GM19455 (cell line): ENCODE results near the gene ACOX1.
"Not testable (repeated sequence)": the region's sequence is repeated elsewhere in the genome, so short reads cannot be mapped to it uniquely, and the experiment has no call there.

Experiments
- ATAC-seq: cut with Tn5 transposase; IDR thresholded peaks from one replicate; pipeline ENCODE4 v1.9.1; 2021; ENCODE audit not compliant: unreplicated experiment

ACOX1 gene

DNA sequence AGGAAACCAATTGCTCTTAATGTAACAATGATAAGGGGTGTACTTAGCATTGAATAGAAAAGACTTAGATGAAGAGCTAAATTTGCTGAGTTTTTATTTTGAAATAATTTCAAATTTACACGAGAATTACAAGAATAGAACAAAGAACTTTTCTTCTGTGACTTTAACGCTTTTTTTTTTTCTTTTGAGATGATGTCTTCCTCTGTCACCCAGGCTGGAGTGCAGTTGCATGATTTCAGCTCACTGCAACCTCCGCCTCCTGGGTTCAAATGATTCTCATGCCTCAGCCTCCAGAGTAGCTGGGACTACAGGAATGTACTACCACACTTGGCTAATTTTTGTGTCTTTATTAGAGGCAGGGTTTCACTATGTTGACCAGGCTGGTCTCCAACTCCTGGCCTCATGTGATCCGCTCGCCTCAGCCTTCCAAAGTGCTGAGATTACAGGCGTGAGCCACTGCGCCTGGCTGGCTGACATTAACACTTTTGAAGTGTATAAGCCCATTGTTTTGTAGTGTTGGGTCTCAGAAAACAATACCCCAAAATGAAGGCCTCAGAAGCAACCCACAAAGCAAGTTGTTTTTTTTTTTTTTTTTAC lies 2.2 kb upstream of the ACOX1 start:
- ATAC-seq = no peak

DNA sequence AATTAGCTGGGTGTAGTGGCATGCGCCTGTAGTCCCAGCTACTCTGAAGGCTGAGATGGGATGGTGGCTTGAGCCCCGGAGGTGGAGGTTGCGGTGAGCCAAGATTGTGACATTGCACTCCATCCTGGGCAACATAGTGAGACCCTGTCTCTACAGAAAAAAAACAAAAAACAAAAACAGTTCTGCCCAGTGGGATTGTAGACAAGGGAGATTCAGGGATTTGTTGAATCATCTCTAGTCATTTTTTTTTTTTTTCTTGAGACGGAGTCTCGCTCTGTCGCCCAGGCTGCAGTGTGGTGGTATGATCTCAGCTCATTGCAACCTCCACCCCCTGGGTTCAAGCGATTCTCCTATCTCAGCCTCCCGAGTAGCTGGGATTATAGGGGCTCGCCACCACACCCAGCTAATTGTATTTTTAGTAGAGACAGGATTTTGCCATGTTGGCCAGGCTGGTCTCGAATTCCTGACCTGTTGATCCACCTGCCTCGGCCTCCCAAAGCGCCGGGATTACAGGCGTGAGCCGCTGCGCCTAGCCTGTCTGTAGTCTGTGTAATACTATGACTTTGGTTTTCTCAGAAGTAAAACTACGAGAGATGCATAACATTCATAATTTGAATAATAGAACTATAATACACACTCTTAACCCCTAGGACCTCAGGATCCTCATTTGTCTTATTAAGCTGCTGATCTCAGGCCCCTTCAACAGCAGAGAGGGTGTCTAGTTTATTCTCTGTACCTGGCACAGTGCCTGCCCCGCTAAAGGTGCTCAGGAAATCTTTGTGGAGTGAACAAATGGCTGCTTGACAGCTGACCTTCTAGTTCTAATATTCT lies 1.4 kb upstream of the ACOX1 start:
- no peak for ATAC-seq

DNA sequence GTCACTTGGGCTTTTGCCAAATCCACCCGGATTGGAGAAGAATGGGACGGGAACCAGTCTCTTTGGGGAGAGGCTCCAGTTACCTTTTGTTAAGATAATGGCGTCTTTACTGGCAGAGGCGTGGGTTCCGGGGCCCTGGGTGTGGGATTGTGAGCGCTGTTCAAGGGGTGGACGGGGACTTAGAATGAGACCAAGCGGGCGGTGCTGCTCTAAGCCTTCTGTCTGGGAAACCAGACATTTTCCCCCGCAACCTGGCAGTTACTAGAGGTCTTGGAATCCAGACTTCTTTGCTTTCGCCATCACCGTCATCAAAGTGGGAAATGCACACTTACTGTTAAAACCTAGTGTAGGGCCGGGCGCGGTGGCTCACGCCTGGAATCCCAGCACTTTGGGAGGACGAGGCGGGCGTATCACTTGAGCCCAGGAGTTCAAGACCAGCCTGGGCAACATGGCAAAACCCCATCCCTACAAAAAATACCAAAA lies 780 bp upstream of the ACOX1 start:
- ATAC-seq = peak; percentile 16

DNA sequence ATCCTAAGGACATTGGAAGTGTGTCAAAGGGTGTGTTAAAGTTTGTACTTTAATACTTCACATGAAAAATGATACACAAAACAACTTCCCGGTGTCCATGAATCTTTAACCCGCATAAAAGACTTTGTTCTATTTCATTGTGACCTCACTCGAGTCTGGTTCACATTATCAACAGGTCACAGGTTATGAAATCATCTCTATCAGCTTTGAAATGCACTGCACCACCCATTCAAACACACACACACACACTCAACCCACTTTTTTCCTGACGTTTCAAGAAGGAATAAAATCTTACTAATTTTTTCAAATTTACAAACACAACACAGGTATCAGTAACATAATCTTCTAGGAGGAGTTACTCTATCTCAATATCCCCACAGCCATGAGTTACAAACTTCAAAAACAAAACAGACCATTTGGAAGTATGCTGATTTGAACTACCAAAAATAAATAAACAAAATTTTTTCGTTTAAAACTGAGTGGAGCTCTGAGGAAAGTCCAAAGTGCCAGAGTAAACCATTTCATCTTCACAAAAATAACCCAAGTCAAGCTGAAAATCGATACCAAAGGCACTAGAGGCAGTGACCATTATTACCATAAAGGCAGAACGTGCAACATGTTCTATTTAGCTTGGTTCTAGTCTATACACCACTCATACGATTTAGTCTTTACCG lies 2.7 kb downstream of the ACOX1 start:
- ATAC-seq = no peak

DNA sequence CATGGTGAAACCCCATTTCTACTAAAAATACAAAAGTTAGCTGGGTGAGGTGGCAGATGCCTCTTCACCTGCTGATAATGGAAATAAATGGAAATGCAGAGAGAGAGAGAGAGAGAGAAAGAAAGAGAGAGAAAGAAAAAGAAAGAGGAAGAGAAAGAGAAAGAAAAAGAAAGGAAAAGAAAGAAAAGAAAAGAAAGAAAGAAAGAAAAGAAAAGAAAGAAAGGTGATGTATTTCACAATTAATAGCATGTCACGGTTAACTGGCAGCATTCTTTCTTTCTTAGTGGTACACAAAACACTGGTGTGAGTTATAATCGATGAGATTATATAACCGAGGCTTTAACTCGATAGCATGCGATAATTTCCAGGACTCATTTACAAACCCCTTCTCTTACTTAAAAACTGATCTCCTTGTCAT lies 3.2 kb downstream of the ACOX1 start:
- ATAC-seq = no peak

DNA sequence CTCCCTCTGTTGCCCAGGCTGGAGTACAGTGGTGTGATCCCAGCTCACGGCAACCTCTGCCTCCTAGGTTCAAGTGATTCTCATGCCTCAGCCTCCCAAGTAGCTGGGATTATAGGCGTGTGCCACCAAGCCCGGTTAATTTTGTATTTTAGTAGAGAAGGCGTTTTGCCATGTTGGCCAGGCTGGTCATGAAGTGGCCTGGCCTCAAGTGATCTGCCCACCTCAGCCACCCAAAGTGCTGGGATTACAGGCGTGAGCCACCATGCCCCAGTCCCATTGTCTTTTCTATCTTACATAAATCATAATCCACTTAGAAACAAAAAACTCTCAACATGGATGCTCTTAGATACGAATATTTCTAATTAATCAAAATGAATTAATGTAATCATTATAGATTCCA lies 3.8 kb downstream of the ACOX1 start:
- ATAC-seq = not testable (repeated sequence)

DNA sequence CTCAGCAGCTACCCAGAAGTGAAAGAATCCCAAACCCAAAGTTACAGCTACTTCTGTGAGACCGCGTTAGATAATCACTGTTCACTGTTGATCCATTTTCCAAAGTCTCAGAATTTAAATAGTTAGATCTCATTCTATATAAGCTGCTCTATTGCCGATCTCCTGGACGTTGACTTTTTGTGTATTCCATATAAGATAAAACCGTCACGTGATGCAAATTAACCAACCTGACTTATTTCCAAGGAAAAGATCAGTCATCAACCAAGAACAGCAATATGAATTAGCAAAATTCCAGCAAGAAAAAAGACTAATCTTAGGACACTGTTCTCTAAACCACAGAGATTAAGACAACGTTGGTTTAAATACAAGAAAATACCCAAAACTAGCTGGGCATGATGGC lies 8.3 kb downstream of the ACOX1 start:
- no peak for ATAC-seq

DNA sequence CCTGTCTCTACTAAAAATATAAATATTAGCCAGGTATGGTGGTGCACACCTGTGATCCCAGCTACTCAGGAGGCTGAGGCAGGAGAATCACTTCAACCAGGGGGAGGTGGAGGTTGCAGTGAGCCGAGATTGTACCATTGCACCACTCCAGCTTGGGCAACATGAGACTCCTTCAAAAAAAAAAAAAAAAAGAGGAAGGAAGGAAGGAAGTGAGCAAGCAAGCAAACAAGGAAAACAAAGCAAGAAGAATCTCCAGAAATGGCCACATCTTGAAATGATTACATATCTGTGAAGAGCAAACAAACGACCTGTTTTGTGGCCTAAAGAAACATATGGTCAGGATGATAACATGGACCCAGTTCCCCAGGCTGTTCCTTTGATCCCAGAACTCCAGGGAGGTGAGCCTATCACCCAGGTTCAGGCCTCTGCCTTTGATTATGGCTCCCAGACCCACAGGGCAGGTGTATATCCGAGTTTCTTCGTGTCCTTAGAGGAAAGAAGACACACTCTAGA lies 8.9 kb downstream of the ACOX1 start:
- ATAC-seq = no peak

DNA sequence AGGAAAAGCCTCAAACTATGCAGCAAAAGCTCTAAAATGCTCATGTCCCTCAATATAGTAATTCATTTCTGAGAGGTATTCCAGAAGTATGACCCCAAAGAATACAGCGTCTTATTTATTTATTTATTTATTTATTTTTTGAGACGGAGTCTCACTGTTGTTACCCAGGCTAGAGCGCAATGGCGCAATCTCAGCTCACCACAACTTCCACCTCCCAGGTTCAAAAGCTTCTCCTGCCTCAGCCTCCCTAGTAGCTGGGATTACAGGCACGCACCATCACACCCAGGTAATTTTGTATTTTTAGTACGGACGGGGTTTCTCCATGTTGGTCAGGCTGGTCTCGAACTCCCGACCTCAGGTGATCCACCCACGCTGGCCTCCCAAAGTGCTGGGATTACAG lies 9.9 kb downstream of the ACOX1 start:
- ATAC-seq = not testable (repeated sequence)

DNA sequence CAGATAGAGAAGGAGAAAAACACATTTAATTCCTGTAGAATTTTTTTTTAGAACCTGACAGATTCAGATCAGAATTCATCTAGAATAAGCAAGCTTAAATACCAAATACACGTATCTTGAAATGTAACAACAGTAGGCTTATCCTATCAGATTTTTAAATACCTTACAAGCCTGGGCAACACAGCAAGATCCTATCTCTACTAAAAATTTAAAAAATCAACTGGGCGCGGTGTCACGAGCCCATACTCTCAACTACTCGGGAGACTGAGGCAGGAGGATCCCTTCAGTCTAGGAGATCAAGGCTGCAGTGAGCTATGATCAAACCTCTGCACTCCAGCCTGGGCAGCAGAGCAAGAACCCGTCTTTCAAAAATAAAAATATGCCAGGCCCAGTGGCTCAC lies 13.5 kb downstream of the ACOX1 start:
- no peak for ATAC-seq

DNA sequence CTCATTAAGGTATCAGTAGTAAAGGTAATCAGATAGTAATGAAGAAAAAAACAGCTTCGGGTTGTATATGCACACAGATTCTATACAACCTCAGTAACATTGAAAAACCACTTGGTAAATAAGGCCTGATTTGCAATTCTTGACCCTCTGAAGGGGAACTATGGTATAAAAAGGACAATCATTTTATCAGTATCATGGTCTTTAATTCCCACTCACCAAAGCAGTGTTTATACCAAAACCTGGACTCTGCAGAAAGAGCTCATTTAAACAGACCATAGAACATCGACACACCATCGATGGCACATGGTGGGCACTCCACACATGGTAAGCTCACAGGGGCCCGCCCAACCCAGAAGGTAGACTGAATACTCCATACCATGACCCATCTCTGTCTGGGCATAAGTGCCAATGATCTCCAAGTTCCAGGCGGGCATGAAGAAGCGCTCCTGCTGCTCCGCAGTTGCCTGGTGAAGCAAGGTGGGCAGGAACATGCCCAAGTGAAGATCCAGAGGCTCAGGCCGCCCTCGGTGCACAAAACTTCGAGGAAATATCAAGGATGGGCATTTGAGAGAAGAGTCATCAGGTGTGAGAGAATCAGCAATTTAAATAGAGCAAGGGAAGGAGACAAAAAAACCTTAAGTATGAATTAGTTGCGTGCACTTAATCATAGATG lies 19.0 kb downstream of the ACOX1 start:
- ATAC-seq = no peak

DNA sequence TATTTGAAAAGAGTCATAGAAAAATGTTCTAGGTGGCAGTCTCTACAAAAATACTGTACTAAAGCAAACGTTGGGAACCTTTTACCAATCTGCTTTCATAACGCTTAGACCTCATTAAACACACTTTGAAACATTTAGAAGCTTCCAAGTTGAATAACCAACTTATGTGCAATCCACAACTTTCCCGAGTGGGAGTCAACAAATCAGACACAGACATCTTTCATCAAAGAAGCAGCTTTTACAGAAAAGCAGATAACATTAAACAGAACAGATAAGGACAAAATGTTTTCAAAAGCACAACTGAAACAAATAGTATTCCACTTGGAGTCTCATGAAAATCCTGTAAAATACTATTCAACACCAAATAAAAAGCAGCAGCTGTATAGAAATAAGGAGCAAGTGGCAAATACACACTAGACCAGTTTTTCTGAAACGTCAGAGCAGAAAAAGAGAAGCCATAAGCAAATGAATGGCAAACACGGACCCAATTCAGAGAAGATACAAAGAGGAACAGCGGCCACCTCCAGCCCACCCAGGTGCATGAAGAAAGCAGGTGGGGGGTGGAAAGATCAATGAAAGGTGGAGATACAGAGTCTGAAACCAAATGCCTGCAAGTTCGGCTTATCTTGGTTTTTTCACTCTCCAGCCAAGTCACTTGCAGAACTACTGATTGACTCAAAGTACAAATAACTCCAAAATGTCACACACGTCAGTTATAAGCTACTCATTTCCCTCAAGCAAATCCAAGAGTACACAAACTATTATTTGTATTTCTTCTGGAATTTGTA lies 19.7 kb downstream of the ACOX1 start:
- no peak for ATAC-seq

DNA sequence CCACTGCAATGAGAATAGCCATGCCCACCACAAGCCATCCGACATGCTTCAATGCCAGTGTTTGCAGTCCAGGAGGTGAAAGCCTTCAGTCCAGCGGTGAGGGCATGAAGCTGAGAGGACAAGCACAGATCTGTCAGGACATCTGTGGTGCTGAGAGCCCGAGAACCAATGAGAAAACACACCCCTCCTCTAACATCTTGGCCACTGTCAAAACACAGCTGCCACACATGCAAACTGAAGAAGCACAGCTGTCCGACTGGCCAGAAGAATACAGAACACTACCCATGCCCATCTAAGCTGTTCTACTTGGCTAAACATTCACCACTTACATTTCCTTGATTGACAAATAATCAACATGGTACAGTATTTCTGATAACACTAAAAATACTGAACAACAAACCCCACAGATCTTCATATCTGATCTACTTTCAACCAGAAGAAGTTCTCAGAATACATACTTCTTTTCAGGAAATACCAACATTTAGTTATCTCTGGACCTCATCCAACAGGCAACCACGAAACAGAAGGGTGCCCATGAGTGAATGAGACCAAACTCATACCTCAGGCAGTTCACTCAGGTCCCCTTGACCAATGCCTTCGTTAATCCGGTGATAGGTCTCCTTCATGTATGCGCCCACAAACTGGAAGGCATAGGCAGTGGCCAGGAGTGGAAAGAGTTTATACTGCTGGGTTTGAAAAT lies 28.0 kb downstream of the ACOX1 start:
- ATAC-seq = no peak

DNA sequence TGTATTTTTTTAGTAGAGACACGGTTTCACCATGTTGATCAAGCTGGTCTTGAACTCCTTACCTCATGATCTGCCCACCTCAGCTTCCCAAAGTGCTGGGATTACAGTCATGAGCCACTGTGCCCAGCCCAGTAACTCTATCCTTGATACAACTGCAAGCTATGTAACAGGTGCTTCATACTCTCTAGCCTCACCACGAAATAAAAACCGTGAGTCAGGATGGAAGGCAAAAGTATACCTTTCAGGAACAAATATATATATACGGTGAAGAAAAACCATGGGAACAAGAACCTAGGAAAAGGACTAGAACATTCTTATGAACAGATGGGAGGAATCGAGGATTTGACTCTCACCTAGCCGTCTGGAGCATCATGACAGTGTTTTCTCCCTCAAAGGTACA lies 28.5 kb downstream of the ACOX1 start:
- ATAC-seq = no peak

DNA sequence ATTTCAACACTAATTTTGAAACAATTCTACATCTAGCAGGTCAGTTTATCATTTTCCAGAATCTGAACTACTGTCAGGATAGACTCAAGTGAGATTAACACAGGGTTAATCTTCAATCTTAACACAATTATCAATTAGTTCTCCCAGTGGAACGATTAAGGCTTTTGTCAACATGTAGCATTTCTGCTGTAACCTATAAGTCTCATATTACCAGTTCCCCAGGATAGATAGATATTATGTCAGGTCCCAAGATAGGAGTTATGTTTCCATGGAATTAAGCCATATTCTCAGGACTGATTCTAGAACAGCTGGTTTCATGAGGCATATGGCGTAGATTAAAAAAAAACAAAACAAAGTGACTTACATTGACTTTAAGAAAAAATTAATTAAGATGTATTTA lies 33.8 kb downstream of the ACOX1 start:
- no peak for ATAC-seq

DNA sequence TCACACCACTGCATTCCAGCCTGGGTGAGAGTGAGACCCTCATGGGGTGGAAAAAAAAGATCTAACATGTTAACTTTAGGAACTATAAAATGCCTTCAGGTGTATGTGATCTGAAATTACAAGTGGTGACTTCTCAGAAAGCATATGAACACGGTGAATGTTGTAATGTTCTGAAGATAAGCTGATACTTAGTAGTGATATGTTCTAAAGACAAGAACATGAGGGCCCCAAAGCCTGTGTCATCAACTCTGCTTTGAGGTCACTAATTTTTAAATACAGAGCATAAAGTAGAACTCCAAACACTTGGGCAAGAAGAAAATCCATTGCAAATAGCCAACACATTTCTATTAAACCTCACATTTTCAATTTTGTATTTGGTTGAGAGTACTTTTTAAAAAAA lies 35.5 kb downstream of the ACOX1 start:
- no peak for ATAC-seq

DNA sequence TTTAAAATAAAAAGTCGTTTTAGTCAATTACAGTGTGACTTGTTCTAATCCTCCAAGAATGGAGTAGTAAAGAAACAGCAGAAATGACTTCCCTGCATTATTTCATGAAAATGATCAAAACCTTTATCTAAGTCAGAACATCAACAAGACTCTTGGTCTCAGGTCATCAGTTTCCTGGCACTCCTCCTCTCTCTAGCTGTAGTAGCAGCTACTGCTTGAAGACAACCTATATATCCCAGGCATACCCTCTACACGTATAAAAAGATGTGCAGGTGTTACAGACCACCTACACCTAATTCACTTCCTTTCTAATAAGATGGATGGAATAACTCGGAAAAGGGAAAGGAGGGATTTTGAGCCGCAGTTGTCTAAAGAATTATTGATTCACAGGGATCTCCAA lies 36.5 kb downstream of the ACOX1 start:
- ATAC-seq = no peak

DNA sequence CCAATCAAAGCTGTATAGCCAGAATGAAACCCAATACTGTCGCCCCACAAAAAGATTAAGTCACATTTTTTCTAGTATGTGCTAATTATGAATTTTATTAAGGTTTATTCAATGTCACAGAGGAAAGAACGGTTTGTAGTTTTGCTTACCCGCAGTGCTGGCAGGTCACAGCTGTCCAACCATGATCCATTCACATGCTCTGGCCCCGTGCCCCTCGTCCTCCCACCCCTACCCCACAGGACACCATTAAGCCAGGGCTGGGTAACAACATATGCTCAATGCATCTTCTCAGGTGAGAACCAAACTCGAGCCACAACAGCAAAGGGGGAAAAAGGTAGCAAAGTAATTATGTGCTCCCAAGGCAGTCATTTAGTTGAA lies 37.5 kb downstream of the ACOX1 start:
- ATAC-seq = no peak

DNA sequence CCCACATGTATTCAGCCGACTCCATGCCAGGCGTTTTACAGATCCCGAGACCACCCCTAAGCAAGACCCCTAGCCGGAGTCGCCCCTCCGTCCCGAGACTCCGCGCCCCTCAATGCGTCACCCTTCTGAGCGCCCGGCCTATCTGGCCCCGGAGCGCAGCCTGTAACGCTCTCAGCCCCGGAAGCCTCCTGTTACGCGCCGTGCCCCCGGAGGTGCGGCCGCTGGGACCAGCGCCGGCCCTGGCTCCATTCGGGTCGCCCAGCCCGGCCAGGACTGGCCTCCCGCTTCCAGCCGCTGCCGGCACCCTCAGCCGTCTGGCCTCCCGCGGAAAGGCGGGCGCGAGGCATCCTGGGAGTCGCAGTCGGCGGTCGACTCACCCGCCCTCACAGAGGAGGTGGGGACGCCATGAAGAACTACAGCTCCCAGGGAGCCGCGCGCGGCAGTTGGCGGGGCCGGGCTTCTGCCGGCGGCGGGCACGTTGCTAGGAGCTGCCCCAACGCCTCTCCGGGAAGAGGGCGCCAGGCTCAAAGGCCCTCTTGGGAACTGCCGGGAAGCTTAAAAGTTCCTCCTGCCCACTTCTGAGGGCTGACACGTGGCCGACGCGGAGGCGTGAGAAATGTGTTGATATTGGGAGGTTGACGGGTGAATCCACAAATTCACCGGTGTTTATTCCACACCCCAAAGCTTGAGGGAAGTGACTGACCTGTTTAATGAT lies 38.1 kb downstream of the ACOX1 start, which contains the start of gene FBF1:
TSS of gene FBF1 (minus strand) at position 316 of the 715 bp plus-strand sequence. CDS start 2,893 bp downstream, outside the sequence.
- ATAC-seq = peak; percentile 80
